Neutrophil (primary cell): ENCODE results near the gene TMEM175.
"Not testable (repeated sequence)": the region's sequence is repeated elsewhere in the genome, so short reads cannot be mapped to it uniquely, and the experiment has no call there.

ENCODE experiments used
- H3K27ac ChIP-seq: fragments of 200-600 bp; sonication (generic); 2 replicates; pipeline ENCODE4 v1.5.1; 2016; ENCODE audit warnings: mild to moderate bottlenecking, moderate library complexity
- H3K27me3 ChIP-seq: fragments of 200-600 bp; sonication (generic); 2 replicates; pipeline ENCODE4 v1.6.0; 2016; ENCODE audit warnings: mild to moderate bottlenecking
- H3K36me3 ChIP-seq: fragments of 200-600 bp; sonication (generic); 2 replicates; pipeline ENCODE4 v1.5.1; 2017
- H3K4me1 ChIP-seq, 2 experiments: fragments of 200-600 bp in 1 of 2; sonication (generic) in 1 of 2; 1 replicate in 1 of 2; 2 replicates in 1 of 2; pipeline versions ENCODE4 v1.5.1 to v1.6.1; 2013 to 2016; ENCODE audit warnings: low read depth in 1 of 2, low read length in 1 of 2, mild to moderate bottlenecking in 1 of 2, moderate library complexity in 1 of 2; ENCODE audit not compliant: control insufficient read depth in 1 of 2, insufficient read depth in 1 of 2
- H3K4me3 ChIP-seq, 2 experiments: fragments of 200-600 bp in 1 of 2; sonication (generic) in 1 of 2; 1 replicate in 1 of 2; 2 replicates in 1 of 2; pipeline ENCODE4 v1.5.1; 2013 to 2016; ENCODE audit warnings: low read depth in 1 of 2, low read length in 1 of 2, mild to moderate bottlenecking in 1 of 2, moderate library complexity in 1 of 2
- H3K9me3 ChIP-seq: fragments of 200-600 bp; sonication (generic); 2 replicates; pipeline ENCODE4 v1.5.1; 2016
- CTCF ChIP-seq: fragments of 200-600 bp; sonication (generic); IDR thresholded peaks from 2 replicates; pipeline ENCODE4 v1.5.1; 2016; ENCODE audit warnings: antibody characterized with exemption

TMEM175 gene

GRCh38 chr4:996030-996996 is 64.1 kb downstream of the TMEM175 start:
- Histone ChIP-seq H3K9me3 (no peaks in the 10 kb centered on the region), H3K27me3 (peaks cover 61% of the 10 kb centered on the region), H3K27ac (no peak overlapping the region), H3K36me3 (no peaks in the 10 kb centered on the region), H3K4me1 (no peaks in the 10 kb centered on the region), H3K4me3 (no peak overlapping the region)
- TF ChIP-seq CTCF: no peak

- H3K9me3 ChIP-seq: no peaks in the 10 kb centered on the region
- no peaks in the 10 kb centered on the region for H3K36me3 ChIP-seq
- no peaks in the 10 kb centered on the region for H3K4me1 ChIP-seq
- no peak overlapping the region for H3K4me3 ChIP-seq
- H3K27ac ChIP-seq: no peak overlapping the region
- H3K27me3 ChIP-seq: peaks cover 68% of the 10 kb centered on the region
- TF ChIP-seq CTCF: no peak
Measured at GRCh38 chr4:996997-997374, 64.7 kb downstream of the TMEM175 start.

GRCh38 chr4:997375-998071 is 65.3 kb downstream of the TMEM175 start:
- TF ChIP-seq CTCF: no peak
- H3K36me3 ChIP-seq: no peaks in the 10 kb centered on the region
- peaks cover 0 to 5% of the 10 kb centered on the region in 2 experiments for H3K4me1 ChIP-seq
- peaks cover 74% of the 10 kb centered on the region for H3K27me3 ChIP-seq
- H3K27ac ChIP-seq: no peak overlapping the region
- H3K4me3 ChIP-seq: no peak overlapping the region
- H3K9me3 ChIP-seq: no peaks in the 10 kb centered on the region

GRCh38 chr4:998096-998691 is 65.9 kb downstream of the TMEM175 start:
- Histone ChIP-seq H3K4me3 (no peak overlapping the region), H3K27ac (no peak overlapping the region), H3K27me3 (peaks cover 80% of the 10 kb centered on the region), H3K9me3 (no peaks in the 10 kb centered on the region), H3K4me1 (peaks cover 0 to 9% of the 10 kb centered on the region in 2 experiments), H3K36me3 (no peaks in the 10 kb centered on the region)
- no peak for TF ChIP-seq CTCF

GRCh38 chr4:999240-999863 is 67.1 kb downstream of the TMEM175 start:
- H3K4me3 ChIP-seq, H3K36me3 ChIP-seq, H3K27ac ChIP-seq, H3K4me1 ChIP-seq, H3K9me3 ChIP-seq: not testable (repeated sequence)
- peaks cover 92% of the 10 kb centered on the region for H3K27me3 ChIP-seq
